Vagina (tissue), 2 donors: ENCODE data around the gene DMAP1. TPM values are rescaled to one million over a fixed set of nuclear protein-coding genes. Genes with fewer than 3 reads are reported as not detected.

ENCODE experiments used
- DNase-seq, 2 donors: peaks; one replicate each; pipeline ENCODE4 v3.0.0-alpha.2; 2017; ENCODE audit errors: extremely low spot score in 2 of 2
- H3K27ac ChIP-seq: fragments of 200-600 bp; sonication (generic); one replicate; pipeline ENCODE4 v1.5.1; 2019
- H3K27me3 ChIP-seq: fragments of 200-600 bp; sonication (generic); one replicate; pipeline ENCODE4 v1.5.1; 2019
- H3K36me3 ChIP-seq, 2 donors: fragments of 200-600 bp; sonication (generic); one replicate each; pipeline ENCODE4 v1.5.1; 2017 to 2019
- H3K4me1 ChIP-seq: fragments of 200-600 bp; sonication (generic); one replicate; pipeline ENCODE4 v1.5.1; 2019
- H3K4me3 ChIP-seq, 2 donors: fragments of 200-600 bp; sonication (generic); 1 replicate in 1 of 2; 2 replicates in 1 of 2; pipeline ENCODE4 v1.5.1; 2016 to 2019
- H3K9me3 ChIP-seq: fragments of 200-600 bp; sonication (generic); one replicate; pipeline ENCODE4 v1.5.1; 2019
- POLR2A ChIP-seq, 2 donors: fragments of 450-650 bp; IDR thresholded peaks; one replicate each; pipeline ENCODE4 v1.6.1; 2017; ENCODE audit warnings: antibody characterized with exemption in 2 of 2, mild to moderate bottlenecking in 2 of 2, moderate library complexity in 2 of 2
- POLR2AphosphoS5 ChIP-seq, 2 donors: sonication (generic); formaldehyde crosslinking; IDR thresholded peaks; one replicate each; pipeline ENCODE4 v1.9.0; 2017; ENCODE audit warnings: antibody characterized with exemption in 2 of 2, mild to moderate bottlenecking in 2 of 2, low read depth in 1 of 2; ENCODE audit not compliant: insufficient read depth in 1 of 2
- intact Hi-C: fragments of 100-400 bp; cut with DNase I; formaldehyde crosslinking; loops from one replicate; pipeline ENCODE4 v1.15.1; 2023
- total RNA-seq: library from RNA; depleted of rRNA; stranded (reverse); fragments of >200 nt; gene quantifications from one replicate; pipeline ENCODE4 v1.2.3, GENCODE V29; 2016
- TF ChIP-seq, protein P1 (sequence below), 3 experiments: fragments of 450-650 bp in 2 of 3; fragments of 200-600 bp in 1 of 3; sonication (generic) in 1 of 3; IDR thresholded peaks; one replicate each; pipeline ENCODE4 v1.5.1; 2017 to 2019; ENCODE audit warnings: antibody characterized with exemption in 3 of 3, mild to moderate bottlenecking in 2 of 3, moderate library complexity in 2 of 3

DMAP1 gene
- total RNA-seq, 1 donor from 2014 or later, result 52.3 TPM

DNA sequence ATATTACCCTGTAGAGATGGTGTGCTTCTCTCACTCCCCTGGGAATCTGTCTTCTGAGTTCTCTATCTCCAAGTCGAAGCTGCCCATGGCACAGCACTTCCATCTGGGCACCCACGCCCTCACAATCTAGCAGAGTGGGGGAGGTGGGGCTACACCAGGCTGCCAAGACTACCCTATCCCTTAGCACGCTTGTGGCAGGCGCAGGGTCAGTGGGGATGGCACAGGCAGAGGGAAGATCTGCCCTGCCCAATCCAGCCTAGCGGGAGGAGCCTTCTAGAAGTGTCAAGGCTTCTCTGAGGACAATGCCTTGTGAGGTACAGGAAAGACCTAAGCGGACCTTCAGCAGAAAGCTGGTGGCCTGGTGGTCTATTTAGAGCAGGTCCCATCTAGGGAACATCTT is 49.1 kb downstream of the DMAP1 start:
- no peak for TF ChIP-seq POLR2A (IDR thresholded peaks at IDR 0.05)
- TF ChIP-seq, protein P1, sequence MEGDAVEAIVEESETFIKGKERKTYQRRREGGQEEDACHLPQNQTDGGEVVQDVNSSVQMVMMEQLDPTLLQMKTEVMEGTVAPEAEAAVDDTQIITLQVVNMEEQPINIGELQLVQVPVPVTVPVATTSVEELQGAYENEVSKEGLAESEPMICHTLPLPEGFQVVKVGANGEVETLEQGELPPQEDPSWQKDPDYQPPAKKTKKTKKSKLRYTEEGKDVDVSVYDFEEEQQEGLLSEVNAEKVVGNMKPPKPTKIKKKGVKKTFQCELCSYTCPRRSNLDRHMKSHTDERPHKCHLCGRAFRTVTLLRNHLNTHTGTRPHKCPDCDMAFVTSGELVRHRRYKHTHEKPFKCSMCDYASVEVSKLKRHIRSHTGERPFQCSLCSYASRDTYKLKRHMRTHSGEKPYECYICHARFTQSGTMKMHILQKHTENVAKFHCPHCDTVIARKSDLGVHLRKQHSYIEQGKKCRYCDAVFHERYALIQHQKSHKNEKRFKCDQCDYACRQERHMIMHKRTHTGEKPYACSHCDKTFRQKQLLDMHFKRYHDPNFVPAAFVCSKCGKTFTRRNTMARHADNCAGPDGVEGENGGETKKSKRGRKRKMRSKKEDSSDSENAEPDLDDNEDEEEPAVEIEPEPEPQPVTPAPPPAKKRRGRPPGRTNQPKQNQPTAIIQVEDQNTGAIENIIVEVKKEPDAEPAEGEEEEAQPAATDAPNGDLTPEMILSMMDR (IDR thresholded peaks at IDR 0.05), result no peak
- TF ChIP-seq POLR2AphosphoS5 (IDR thresholded peaks at IDR 0.05; ENCODE audit: insufficient read depth in 1 of 2, low read depth in 1 of 2), result no peak
- Histone ChIP-seq H3K27me3 (no peaks in the 10 kb centered on the region), H3K4me1 (peaks cover 6% of the 10 kb centered on the region), H3K27ac (no peak overlapping the region), H3K9me3 (no peaks in the 10 kb centered on the region), H3K36me3 (no peaks in the 10 kb centered on the region), H3K4me3 (no peak overlapping the region)
- intact Hi-C loops, result no loop called here
- DNase-seq, result no peak

DNA sequence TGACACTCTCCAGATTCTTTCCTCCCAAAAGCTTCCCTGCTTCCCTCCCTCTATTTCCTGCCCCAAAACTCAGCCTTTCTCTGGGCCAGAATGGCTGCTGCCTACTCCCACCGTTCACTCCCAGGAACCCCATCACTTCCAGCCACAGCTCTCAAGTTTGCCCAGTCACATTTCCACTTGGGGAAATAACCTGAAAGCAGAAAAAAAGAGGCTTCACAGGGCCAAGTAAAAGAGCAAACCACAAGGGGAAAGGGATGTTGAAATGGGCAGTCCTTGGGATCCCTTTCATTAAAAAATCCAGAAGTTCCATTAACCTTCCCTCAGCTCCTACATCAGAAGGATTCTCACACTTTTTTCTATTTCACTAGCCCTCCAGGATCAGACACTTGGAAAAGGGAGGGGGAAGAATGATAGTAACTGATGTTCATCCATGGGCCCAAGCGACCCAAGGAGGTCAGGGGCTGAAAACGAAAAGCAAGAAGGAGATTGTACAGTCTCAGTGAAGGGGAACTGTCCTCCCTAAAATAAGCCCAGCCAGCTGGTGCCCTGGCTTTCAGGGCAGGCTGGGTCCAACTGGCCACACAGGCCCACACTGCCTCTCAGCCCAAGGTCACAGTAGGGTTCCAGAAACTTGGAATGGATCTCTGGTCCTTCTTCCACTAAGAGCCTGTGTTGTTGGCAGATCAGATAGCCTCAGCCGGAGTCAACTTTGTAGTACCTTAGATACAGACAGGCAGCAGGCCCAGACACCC is 49.7 kb downstream of the DMAP1 start:
- TF ChIP-seq POLR2AphosphoS5 (IDR thresholded peaks at IDR 0.05; ENCODE audit: insufficient read depth in 1 of 2, low read depth in 1 of 2) (no peak), POLR2A (IDR thresholded peaks at IDR 0.05) (no peak)
- TF ChIP-seq, protein P1 (IDR thresholded peaks at IDR 0.05), result no peak
- Histone ChIP-seq H3K4me1 (peaks cover 6% of the 10 kb centered on the region), H3K9me3 (no peaks in the 10 kb centered on the region), H3K27ac (no peak overlapping the region), H3K36me3 (no peaks in the 10 kb centered on the region), H3K27me3 (no peaks in the 10 kb centered on the region), H3K4me3 (no peak overlapping the region)
- DNase-seq, result no peak
- intact Hi-C loops, result no loop called here

DNA sequence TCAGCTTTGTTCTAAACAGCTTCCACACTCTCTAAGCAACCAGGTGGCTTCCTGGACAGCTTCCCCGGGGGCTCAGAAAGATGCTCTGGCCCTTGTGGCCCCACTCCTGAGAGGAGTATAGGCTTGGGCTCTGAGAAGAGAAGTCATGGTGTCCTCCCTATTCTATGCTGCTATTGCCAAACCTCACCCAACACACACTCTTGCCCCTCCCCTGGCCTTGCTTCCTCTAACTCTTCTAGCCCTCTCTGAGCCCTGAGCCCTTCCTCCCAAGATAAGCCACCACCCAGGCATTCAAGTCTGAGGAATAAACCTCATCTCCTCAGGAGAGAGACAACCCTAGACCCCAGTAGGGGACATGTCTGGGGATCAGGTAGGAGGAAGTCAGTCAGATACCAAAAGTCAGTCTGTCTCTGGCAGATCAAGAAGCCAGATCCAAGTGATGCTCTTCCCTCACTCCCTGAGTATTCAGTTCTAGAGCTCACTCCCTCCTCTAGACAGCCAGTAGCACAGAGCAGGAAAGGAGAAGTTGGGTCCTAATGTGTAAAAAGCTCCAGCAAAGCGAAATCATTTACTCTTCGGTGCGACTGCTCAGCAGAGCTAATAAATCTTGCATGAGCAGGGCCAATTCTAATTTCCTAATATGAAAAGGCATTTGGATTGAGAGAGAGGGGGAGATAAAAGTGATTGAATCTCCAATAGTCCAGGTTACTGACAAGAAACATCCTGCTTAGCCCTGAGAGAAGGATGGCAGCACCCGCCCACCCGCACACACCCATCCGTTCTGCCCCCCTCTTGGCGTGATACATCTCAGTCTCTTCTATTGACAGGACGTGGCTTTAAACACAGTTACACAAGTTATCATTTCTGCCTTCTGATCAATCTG is 50.5 kb downstream of the DMAP1 start:
- Histone ChIP-seq H3K4me1 (peaks cover 6% of the 10 kb centered on the region), H3K4me3 (no peak overlapping the region), H3K9me3 (no peaks in the 10 kb centered on the region), H3K36me3 (no peaks in the 10 kb centered on the region), H3K27ac (no peak overlapping the region), H3K27me3 (no peaks in the 10 kb centered on the region)
- TF ChIP-seq POLR2A (IDR thresholded peaks at IDR 0.05) (no peak), POLR2AphosphoS5 (IDR thresholded peaks at IDR 0.05; ENCODE audit: insufficient read depth in 1 of 2, low read depth in 1 of 2) (no peak)
- TF ChIP-seq, protein P1 (IDR thresholded peaks at IDR 0.05), result no peak
- DNase-seq, result no peak
- intact Hi-C loops, result no loop called here

DNA sequence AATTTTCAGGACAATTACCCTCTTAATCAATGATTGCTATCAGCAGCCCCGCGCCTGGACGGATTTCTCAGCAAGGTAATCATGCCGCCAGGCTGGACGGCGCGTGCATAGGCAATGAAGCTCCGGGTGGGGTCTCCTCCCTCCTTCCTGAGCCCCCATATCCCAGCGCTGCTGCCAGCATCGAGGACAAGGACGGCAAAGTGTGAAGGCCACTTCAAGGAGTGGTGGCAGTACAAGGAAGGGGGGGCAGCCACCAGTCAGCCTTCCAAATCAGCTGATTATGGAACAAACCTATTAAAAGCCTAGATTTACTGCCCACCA is 51.1 kb downstream of the DMAP1 start:
- H3K4me1 ChIP-seq, result peaks cover 6% of the 10 kb centered on the region
- H3K27ac ChIP-seq, result no peak overlapping the region
- intact Hi-C loops, result no loop called here
- no peaks in the 10 kb centered on the region for H3K9me3 ChIP-seq
- H3K4me3 ChIP-seq, result no peak overlapping the region
- no peaks in the 10 kb centered on the region for H3K27me3 ChIP-seq
- no peak for DNase-seq
- H3K36me3 ChIP-seq, result no peaks in the 10 kb centered on the region
- TF ChIP-seq POLR2AphosphoS5 (IDR thresholded peaks at IDR 0.05; ENCODE audit: insufficient read depth in 1 of 2, low read depth in 1 of 2) (no peak), POLR2A (IDR thresholded peaks at IDR 0.05) (no peak)
- TF ChIP-seq, protein P1 (IDR thresholded peaks at IDR 0.05), result no peak
